Measurements from ENCODE around the gene ZBED1.

DNA sequence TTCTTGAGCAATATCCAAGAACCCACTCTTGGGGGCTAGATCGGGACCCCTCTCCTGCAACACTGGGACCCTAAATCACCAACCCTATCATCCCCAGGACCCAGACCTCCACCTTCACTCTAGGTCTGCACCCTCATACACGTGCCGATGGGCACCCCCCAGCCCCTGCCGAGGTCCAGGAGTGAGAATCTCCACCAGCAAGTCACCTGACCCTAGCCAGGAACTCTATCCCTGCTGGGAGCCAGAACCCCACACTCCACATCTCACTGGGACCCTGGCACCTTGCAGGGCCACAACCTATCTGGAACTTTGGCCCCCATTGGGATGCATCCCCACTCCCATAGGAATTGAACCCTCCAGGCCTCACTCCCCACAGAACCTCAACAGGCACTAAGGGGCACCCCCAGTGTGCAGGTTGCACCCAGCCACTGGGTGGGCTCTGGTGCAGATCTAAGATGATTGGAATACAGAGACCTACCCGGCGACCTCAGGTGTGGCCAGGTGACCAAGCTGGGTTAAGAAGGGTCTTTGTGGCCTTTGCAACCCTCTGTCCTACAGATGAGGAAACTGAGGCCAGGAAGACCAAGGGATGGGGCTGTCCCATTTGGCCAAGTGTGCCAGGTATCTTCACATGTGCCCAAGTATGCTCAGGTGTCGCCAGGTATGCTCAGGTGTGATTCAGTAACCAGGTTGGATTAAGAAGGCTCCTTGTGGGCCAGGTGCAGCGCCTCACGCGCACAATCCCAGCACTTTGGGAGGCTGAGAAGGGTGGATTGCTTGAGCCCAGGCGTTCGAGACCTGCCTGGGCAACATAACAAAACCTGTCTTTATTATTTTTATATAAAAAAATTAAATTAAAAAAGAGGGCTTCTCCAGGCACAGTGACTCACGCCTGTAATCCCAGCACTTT is 3.1 kb upstream of the ZBED1 start:
- TF ChIP-seq POLR2A (IDR thresholded peaks at IDR 0.05; ENCODE audit: low read depth, low read length) = no peak
- TF ChIP-seq POLR2AphosphoS5 (IDR thresholded peaks at IDR 0.05; ENCODE audit: low read depth, low read length) = no peak
- no peak for TF ChIP-seq TAF1 (IDR thresholded peaks at IDR 0.05; ENCODE audit: borderline replicate concordance, low read depth, low read length)
